LNCaP clone FGC (cell line): ENCODE results near the gene GJA10.

Experiments
- DNase-seq: peaks from one replicate; pipeline ENCODE4 v3.0.0-alpha.2; 2011; ENCODE audit warnings: low read depth
- H3K4me3 ChIP-seq: 2 replicates; pipeline ENCODE4 v1.5.1; 2011; ENCODE audit warnings: mild to moderate bottlenecking, low read depth, low read length, control low read depth
- TF ChIP-seq, protein P1 (sequence below): IDR thresholded peaks from 2 replicates; pipeline ENCODE4 v1.5.1; 2012; ENCODE audit warnings: mild to moderate bottlenecking; ENCODE audit not compliant: control insufficient read depth, insufficient read depth; ENCODE audit errors: extremely low read depth

Gene GJA10

DNA sequence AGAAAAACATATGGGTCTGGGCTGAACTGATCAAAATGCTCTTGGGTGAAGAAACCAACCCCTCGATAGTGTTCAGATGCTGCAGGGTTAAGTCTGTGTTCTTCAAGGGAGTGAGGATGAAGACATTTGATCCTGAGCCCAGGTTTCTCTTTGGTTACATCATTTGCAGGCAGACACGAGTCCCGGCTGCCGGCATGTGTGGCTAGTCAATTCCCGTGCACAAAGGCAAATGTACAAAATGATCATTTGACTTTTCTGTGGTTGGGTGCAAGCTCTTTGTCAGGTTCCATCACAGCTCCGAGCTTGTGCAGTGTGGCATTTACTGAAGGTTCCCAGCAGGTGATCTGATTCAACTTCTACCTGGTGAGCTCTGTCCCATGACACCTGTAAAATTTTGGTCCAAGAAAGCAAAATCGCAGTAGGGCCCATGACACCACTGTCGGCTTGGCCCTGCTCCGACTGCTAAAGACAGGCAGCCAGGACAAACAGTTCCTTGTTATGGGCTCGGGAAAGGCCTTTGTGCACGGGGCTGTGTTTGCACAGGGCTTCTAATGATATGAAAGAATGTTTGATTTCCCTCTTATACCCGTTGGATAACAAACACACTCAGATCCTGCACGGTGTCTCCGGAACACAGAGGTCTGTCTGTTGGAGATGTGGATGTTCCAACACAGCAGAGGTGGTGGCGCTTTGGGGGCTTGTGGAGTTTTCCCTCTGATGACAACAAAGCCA lies 46.9 kb downstream of the GJA10 start:
- TF ChIP-seq, protein P1, sequence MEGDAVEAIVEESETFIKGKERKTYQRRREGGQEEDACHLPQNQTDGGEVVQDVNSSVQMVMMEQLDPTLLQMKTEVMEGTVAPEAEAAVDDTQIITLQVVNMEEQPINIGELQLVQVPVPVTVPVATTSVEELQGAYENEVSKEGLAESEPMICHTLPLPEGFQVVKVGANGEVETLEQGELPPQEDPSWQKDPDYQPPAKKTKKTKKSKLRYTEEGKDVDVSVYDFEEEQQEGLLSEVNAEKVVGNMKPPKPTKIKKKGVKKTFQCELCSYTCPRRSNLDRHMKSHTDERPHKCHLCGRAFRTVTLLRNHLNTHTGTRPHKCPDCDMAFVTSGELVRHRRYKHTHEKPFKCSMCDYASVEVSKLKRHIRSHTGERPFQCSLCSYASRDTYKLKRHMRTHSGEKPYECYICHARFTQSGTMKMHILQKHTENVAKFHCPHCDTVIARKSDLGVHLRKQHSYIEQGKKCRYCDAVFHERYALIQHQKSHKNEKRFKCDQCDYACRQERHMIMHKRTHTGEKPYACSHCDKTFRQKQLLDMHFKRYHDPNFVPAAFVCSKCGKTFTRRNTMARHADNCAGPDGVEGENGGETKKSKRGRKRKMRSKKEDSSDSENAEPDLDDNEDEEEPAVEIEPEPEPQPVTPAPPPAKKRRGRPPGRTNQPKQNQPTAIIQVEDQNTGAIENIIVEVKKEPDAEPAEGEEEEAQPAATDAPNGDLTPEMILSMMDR = no peak
- peak; percentile 78 for DNase-seq
- H3K4me3 ChIP-seq = no peak overlapping the region

DNA sequence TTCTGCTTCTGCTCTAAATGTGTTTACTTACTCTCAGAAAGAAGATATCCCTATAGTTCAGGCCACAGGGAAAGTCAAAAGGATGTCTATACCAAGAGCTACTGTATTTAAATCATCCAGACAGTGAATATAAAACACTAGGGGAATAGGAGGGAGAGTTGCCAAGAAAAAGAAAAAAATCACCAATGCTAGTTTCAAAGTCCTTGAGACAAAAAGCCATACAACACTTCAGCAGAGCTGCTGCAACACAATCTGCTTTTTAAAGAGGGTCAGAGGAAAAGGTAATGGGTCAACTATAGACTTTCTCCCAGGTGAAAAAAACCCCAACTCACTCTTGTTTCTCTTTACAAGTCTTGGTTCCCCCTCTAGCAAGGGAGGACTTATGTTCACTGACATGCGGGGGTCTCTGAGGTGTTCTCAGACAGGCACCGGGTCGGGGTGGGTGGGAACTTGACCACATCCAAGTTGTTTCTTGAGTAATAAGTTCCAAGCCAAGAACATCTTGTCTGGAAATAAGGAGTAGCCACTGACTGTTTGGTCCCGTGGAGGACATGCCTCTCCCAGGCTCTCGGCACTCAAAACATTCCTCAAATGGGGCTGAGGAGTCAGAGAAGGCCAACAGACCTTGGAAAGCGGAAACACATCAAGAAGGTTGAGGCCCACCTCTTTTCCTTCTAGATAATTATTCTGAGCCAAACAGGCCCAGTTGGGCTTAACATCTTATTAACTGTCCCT lies 47.7 kb downstream of the GJA10 start:
- TF ChIP-seq, protein P1 = no peak
- no peak overlapping the region for H3K4me3 ChIP-seq
- no peak for DNase-seq

DNA sequence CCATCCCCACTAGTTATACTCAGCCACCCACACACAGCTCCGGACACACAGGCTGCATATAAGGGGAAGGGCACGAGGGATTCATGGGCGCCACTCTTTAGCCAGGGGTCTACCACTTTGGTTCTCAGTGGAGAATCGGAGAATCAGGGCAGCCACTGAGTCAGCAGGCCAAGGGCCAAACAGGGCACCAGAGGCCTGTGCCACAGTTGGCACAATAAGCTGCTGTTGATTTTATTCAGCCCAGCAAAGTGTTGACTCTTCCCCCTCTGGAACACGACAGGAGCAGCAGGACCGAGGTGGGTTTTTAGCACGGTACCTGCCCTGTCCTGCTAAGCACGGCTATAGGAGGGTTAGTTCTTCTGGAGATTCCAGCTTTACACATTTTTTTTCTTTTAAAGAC lies 48.3 kb downstream of the GJA10 start:
- TF ChIP-seq, protein P1 = no peak
- no peak for DNase-seq
- H3K4me3 ChIP-seq = no peak overlapping the region

GRCh38 chr6:89944181-89944755 lies 50.0 kb downstream of the GJA10 start:
- DNase-seq = no peak
- TF ChIP-seq, protein P1 = no peak
- no peak overlapping the region for H3K4me3 ChIP-seq

- no peak overlapping the region for H3K4me3 ChIP-seq
- DNase-seq = no peak
- TF ChIP-seq, protein P1 = no peak
Measured at GRCh38 chr6:89944826-89945407, 50.6 kb downstream of the GJA10 start.
